Keratinocyte (primary cell): ENCODE results near the gene ITGB2. TPM values are rescaled to one million over a fixed set of nuclear protein-coding genes. Genes with fewer than 3 reads are reported as not detected.

ENCODE experiments used
- DNase-seq: peaks from one replicate; pipeline ENCODE4 v3.0.0-alpha.2; 2011; ENCODE audit warnings: low read depth, missing footprints, low spot score
- FAIRE-seq: peaks from 2 replicates; lab custom pipeline; 2011; peaks lifted over from hg19 to GRCh38; lab: Jason Lieb, UNC
- H2AFZ ChIP-seq: 2 replicates; pipeline ENCODE4 v1.6.0; 2012; ENCODE audit warnings: low read length, control low read depth, inconsistent platforms; ENCODE audit not compliant: control insufficient read depth
- H3K27ac ChIP-seq: 2 replicates; pipeline ENCODE4 v1.5.1; 2011; ENCODE audit warnings: low read length; ENCODE audit not compliant: control insufficient read depth, insufficient read depth
- H3K27me3 ChIP-seq: 3 replicates; pipeline ENCODE4 v1.6.0; 2011; ENCODE audit warnings: low read length; ENCODE audit not compliant: control insufficient read depth, insufficient read depth; ENCODE audit errors: extremely low read depth
- H3K36me3 ChIP-seq, 2 experiments: 2 replicates in 1 of 2; 3 replicates in 1 of 2; pipeline ENCODE4 v1.5.1; 2011; ENCODE audit warnings: low read length in 2 of 2, mild to moderate bottlenecking in 1 of 2; ENCODE audit not compliant: control insufficient read depth in 2 of 2, insufficient read depth in 2 of 2; ENCODE audit errors: extremely low read depth in 1 of 2
- H3K4me1 ChIP-seq: 3 replicates; pipeline ENCODE4 v1.5.1; 2011; ENCODE audit warnings: low read length; ENCODE audit not compliant: control insufficient read depth, insufficient read depth; ENCODE audit errors: extremely low read depth
- H3K4me2 ChIP-seq: 3 replicates; pipeline ENCODE4 v1.6.0; 2011; ENCODE audit warnings: low read depth, low read length; ENCODE audit not compliant: control insufficient read depth, insufficient read depth; ENCODE audit errors: extremely low read depth
- H3K4me3 ChIP-seq, 3 experiments: fragments of 200-600 bp in 1 of 3; sonication (generic) in 1 of 3; 2 replicates in 2 of 3; 3 replicates in 1 of 3; pipeline ENCODE4 v1.5.1; 2011 to 2016; ENCODE audit warnings: low read length in 3 of 3, mild to moderate bottlenecking in 3 of 3, control low read depth in 2 of 3, inconsistent platforms in 1 of 3, low read depth in 1 of 3, mixed read lengths in 1 of 3, mixed run types in 1 of 3, moderate library complexity in 1 of 3; ENCODE audit not compliant: control insufficient read depth in 2 of 3, insufficient read depth in 2 of 3; ENCODE audit errors: extremely low read depth in 1 of 3
- H3K79me2 ChIP-seq: 2 replicates; pipeline ENCODE4 v1.6.0; 2012; ENCODE audit warnings: low read length; ENCODE audit not compliant: control insufficient read depth, insufficient read depth
- H3K9ac ChIP-seq: 3 replicates; pipeline ENCODE4 v1.6.0; 2011; ENCODE audit warnings: low read length; ENCODE audit not compliant: control insufficient read depth, insufficient read depth; ENCODE audit errors: extremely low read depth
- H3K9me1 ChIP-seq: 3 replicates; pipeline ENCODE4 v1.6.0; 2011; ENCODE audit warnings: low read length; ENCODE audit not compliant: control insufficient read depth, insufficient read depth; ENCODE audit errors: extremely low read depth
- H3K9me3 ChIP-seq: 2 replicates; pipeline ENCODE4 v1.5.1; 2012; ENCODE audit warnings: low read depth, low read length; ENCODE audit not compliant: control insufficient read depth
- H4K20me1 ChIP-seq: 3 replicates; pipeline ENCODE4 v1.6.0; 2011; ENCODE audit warnings: low read length; ENCODE audit not compliant: control insufficient read depth, insufficient read depth; ENCODE audit errors: extremely low read depth
- CTCF ChIP-seq, 3 experiments: IDR thresholded peaks in 1 of 3; conservative IDR thresholded peaks in 1 of 3; optimal IDR thresholded peaks in 1 of 3; 2 replicates in 2 of 3; 3 replicates in 1 of 3; pipeline versions ENCODE3 to v1.5.1; 2011; ENCODE audit warnings: low read length in 3 of 3, mild to moderate bottlenecking in 3 of 3, moderate library complexity in 2 of 3, control low read depth in 1 of 3, inconsistent platforms in 1 of 3; ENCODE audit not compliant: insufficient read depth in 2 of 3; ENCODE audit errors: extremely low read depth in 1 of 3
- EZH2 ChIP-seq: IDR thresholded peaks from one replicate; pipeline ENCODE4 v1.6.1; 2012; ENCODE audit warnings: inconsistent platforms, mild to moderate bottlenecking, low read length, moderate library complexity
- dilution Hi-C: fragments of 300-500 bp; cut with MboI; formaldehyde crosslinking; loops from one replicate; pipeline ENCODE4 v1.7.0; 2020; ENCODE audit warnings: low sequenced_read_pairs; ENCODE audit not compliant: extremely low pct_ligation_motif_present
- polyA plus RNA-seq, 5 experiments: library from polyadenylated mRNA; depleted of rRNA in 3 of 5; stranded (reverse) in 3 of 5; stranded (forward) in 1 of 5; unstranded in 1 of 5; fragments of >200 nt; gene quantifications; 1 replicate in 1 of 5; 2 replicates in 3 of 5; 3 replicates in 1 of 5; pipeline versions ENCODE4 v1.2.1 to v1.2.3, GENCODE V29; 2011 to 2012; ENCODE audit warnings: missing spikeins in 2 of 5, low read depth in 1 of 5, low replicate concordance in 1 of 5

The ITGB2 gene
- polyA plus RNA-seq, 1 donor (not counting 4 experiments of a cell fraction or from before 2014, with no cell fraction given): 0.55 TPM

- no peak for DNase-seq
- Histone ChIP-seq H4K20me1 (peaks cover 7% of the 10 kb centered on the region), H3K79me2 (peaks cover 87% of the 10 kb centered on the region), H3K9me3 (no peaks in the 10 kb centered on the region), H3K27me3 (no peaks in the 10 kb centered on the region), H3K4me3 (no peak overlapping the region), H3K9me1 (no peaks in the 10 kb centered on the region), H3K4me1 (peaks cover 11% of the 10 kb centered on the region), H3K27ac (no peak overlapping the region), H3K4me2 (no peak overlapping the region), H3K36me3 (peaks cover 22 to 23% of the 10 kb centered on the region in 2 experiments), H2AFZ (no peak overlapping the region), H3K9ac (no peak overlapping the region)
- no peak for FAIRE-seq
- dilution Hi-C loops: loop anchor here (10.0 kb wide), 1 partner anchor 190 kb away; no protein-coding TSS in a partner anchor
- TF ChIP-seq EZH2 (no peak), CTCF (optimal IDR thresholded peaks at IDR 0.05 in 1 of 3, IDR thresholded peaks at IDR 0.05 in 1 of 3, conservative IDR thresholded peaks at IDR 0.05 in 1 of 3; ENCODE audit: extremely low read depth in 1 of 3, insufficient read depth in 2 of 3, low read length in 3 of 3) (no peak)
Observed at GRCh38 chr21:44944596-44944995, 23.9 kb upstream of the ITGB2 start.

DNA sequence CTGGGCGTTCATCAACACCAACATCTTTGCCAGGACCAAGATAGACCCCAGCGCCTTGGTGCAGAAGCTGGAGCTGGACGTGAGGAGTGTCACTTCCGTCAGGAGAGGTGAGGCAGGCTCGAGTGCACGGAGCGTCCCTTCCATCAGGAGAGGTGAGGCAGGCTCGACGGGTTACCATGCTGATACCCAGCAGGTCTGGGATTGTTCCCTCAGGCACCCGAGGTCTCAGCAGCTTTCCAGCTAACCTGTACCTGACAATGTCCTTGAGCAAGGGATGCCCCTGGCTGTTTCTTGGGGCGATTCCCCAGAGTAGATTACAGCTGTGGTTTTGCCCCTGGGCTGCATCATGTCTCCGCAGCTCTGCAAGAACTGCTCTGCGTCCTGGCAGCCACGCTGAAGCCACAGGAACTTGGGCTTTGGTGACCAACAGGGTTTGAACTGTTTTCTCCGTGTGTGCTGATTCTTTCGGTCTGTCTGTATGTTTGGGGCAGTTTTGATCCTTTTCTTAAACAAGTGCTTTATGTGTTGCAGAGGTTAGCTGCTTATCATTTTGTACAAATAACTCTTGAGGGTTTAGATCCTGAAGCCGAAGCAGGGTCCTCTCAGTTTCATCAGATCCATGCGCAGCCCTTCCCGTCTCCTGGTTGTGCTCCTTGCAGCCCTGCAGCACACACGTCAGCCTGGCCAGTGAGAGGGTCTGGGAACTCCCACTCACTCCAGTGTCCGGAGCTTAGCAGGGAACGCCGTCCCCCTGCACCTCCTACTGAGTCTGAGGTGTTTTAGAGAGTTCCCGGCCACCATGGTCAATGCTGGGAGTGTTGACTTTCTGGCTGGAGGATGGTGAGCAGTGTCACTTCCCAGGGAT lies 23.2 kb upstream of the ITGB2 start:
- no peak overlapping the region for H3K4me3 ChIP-seq
- H3K36me3 ChIP-seq: peaks cover 21 to 22% of the 10 kb centered on the region in 2 experiments

More for the DNA sequence above, 23.2 kb upstream of the ITGB2 start:
- FAIRE-seq (no peak), DNase-seq (no peak)
- Histone ChIP-seq H2AFZ (no peak overlapping the region), H3K79me2 (peaks cover 81% of the 10 kb centered on the region), H3K27me3 (no peaks in the 10 kb centered on the region), H3K27ac (no peak overlapping the region), H3K4me1 (peaks cover 16% of the 10 kb centered on the region), H3K4me2 (no peak overlapping the region), H3K9me1 (no peaks in the 10 kb centered on the region), H3K9ac (no peak overlapping the region), H4K20me1 (peaks cover 7% of the 10 kb centered on the region), H3K9me3 (no peaks in the 10 kb centered on the region)
- TF ChIP-seq EZH2 (no peak), CTCF (optimal IDR thresholded peaks at IDR 0.05 in 1 of 3, IDR thresholded peaks at IDR 0.05 in 1 of 3, conservative IDR thresholded peaks at IDR 0.05 in 1 of 3; ENCODE audit: extremely low read depth in 1 of 3, insufficient read depth in 2 of 3, low read length in 3 of 3) (no peak)
- dilution Hi-C loops: loop anchor here (10.0 kb wide), 1 partner anchor 191 kb away; no protein-coding TSS in a partner anchor
